Activated gamma-delta T cell (primary cell): ENCODE measurements around the gene HIRA.

Source experiments
- DNase-seq: peaks from one replicate; lab custom pipeline; 2025; lab: John Stamatoyannopoulos, UW

The HIRA gene

DNA sequence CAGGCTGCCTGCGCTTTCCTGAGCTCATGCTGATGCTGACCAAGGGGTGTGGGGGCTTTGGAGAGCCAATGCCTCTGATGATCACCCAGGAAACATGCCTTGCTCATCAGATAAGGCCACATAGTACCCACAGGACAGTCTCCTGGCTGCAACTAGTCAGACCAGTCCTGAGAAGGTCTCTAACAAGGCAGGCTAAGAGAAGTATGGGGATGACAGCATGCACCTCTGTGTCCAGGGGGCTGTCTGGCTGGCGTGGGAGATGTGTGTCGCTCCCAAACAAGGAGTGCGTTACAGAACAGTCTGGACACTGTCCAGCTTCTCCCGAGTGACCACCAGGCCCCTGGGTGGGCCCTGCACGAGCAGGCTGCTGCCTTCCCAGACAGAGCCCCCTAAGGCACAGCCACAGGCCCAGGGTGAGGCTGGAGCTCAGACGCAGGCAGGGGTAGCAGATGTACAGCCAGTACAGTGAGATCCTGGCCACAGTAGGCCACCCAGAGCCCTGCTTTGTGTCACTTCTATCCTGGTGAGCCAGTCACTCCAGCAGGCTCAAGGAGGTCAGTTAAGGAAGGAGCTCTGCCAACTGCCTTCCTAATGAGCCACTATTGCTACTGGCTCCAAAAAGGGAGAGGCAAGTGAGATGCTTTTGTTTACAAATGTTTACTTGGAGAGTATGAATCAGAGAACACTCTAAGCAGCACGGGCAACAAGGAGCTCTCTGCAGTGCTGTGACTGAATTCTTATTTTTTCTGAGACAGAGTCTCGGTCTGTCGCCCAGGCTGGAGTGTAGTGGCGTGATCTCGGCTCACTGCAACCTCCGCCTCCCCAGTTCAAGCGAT is 74.0 kb downstream of the HIRA start:
- DNase-seq, result no peak

DNA sequence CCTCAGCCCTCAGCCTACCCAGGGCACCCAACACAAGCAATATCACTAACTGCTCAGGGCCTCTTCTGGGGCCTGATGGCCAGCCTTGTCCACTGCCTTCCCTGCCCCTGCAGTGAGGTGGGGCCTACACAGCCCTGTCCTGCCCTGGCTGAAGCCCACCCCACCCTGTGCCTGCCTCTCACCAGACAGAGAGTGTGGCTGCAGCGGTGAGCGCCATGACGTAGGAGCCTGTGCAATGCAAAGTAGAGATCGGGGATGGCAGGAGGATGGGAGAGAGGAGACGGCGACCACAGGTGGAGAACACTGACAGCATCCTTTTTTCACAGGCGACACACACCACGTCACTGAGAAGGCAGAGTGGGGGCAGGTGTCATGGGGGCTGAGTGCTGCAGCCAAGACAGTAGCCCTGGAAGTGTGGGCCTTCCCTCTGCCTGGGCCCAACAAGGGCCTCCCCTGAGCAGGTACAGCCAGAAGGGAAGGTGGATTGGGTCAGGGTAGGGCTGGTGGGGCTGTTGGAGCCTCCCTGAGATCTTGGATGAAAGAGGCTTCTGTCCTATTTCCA is 74.7 kb downstream of the HIRA start:
- DNase-seq, result no peak

DNA sequence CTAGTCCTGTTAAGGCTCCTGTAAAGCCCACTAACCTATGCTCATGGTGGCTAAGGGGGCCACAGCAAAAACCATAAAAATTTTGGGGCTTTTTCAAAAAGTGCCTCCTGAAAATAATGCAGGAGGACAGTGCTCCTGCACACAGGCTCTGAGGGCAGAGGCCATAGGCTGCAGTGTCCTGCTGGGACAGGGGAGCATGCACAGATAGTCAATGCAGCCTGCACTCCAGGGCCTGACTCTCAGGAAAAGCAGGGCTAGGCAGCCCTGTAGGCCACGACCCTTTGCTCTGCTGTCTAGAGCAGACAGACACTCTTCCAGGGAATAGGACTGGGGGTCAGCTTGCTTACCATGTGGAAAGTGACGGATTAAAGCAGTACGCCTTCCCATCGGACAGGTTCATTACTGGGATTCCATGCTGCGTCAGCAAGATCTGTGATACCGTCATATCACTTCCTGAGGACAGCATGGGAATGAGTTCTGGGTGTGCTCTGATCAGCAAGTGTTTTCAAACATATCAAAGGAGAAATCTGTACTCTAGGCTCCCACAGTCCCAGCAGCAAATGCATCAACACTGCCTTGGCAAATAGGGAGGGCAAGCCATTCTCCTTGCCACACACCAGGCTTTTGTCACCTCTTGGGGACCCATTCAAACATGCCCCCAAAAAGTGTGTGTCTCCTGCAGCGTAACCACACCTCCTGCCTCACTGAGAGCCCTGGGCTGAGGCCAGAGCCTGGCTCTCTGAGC is 75.9 kb downstream of the HIRA start:
- no peak for DNase-seq

DNA sequence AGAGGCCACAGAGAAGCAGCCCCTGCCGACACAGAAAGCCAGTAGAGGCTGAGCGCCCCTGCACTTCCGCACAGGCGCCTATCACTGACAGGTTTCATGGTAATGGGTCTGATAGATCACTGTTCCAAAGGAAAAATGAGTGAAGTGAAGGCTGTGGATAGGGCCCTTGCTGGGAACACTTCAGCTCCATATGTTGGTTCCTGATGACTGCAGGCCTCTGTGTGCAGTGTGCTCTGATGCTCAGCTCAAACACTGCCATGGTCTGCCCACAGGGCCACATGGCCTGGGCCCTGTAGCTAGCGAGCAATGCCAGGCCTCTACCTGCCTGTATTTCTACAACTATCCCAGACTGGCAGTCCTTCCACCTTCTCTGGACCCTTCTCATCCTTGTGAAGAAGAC is 77.3 kb downstream of the HIRA start:
- no peak for DNase-seq

DNA sequence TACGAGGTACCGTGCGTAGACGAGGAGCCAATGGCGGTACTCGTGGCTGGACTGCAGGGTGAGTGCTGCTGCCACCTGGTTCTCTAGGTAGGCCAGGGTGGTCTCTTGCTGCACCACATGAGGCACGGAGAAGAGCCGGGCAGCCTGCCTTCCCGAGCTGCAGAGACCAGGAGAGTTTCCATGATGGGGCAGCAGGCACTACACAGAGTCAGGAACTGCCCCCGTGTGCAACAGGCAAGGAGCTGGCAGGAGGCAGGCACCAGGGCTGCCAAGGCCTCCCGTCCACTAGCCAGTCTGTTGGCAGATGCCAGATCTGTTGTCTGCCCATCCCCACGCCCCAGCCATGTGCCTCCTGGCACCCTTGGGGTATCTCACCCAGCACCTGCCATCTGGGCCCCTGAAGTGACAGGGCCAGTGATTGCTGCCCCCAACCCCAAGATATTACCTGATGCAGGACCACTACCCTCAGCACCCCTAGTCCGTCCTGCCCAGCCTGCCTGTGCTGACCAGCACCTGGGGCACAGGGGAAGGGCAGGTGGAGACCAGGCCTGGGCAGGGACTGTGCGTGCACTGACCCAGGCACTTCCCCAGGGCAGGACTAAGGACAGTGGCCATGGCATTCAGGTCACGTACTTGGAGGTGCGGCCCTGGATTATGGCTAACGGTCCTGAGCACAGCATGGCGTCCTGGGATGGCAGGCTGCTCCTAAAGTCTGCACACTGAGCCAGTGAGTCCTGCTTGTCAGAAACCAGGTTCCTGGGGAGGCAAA is 78.0 kb downstream of the HIRA start:
- no peak for DNase-seq

DNA sequence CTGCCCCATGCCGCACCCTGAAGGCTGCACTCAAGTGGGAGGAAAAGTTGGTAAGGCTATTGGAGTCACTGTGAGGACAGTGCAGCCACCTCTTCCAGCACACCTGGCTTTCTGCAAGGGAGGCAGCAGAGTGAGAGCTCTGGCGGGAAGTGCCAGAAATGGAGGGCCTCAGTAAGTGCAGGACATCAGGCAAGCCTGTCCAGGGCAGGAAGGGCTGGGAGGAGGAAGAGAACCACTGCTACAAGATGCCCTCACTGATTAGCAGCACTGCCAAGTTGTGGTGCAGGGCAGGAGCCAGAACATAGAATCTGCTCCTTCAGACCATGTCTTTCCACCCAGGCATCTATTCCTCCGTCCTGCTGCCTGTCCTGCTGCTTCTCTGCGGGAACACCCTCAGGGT is 78.8 kb downstream of the HIRA start:
- no peak for DNase-seq

DNA sequence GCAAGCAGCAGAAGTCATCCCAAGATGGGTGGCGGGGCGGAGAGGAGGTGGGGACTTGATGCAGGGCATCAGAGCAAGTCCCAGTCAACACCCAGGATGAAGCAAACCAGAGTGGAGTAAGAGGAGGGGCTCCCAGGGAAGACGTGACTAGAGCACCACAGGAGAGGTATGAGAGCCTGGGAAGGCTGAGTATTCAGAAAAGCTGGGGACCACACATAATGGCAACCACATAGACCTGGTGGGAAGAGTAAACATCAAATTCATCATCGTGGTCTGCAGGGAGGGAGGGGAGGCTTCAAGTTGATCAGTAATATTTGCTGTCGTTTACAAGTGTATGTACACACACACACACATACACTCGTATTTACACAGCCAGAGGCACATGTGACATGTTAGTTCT is 79.3 kb downstream of the HIRA start:
- DNase-seq, result no peak

DNA sequence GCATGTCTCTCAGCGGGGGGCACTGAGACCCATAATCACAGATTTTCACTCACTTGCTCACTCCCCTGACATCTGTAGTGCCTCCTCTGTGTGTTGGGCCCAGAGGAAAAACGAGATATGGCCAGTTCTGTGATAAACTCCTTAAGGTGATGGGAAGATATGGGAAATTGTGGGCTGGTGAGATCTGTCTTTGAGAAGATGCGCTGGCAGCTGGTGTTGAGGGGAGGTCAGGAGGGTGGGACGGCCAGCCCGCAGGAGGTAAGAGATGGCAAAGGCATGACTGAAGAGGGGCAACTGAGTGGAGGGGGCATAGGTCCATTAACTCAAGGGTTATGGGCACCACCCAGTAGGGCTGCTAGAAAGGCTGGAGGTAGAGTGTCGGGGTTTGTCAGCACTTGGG is 79.9 kb downstream of the HIRA start:
- no peak for DNase-seq

DNA sequence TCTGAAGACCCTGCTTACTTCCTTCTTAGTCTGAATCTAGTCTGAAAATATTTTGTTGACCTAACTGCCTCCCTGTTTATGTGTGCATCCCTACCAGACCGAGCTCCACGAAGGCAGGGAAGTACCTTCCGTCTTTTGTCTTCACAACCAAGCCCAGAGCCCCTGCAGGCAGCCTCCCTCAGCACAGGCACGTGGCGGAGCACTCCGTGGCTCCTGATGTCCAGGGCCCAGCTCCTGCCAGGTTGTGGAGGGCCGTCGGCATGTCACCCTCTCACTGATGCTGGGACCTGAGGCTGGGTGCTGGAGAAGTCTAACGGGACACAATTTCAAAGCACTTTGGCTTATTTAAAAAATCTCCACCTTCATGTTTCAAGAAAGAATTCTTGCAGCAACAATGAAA is 80.6 kb downstream of the HIRA start:
- DNase-seq, result no peak

DNA sequence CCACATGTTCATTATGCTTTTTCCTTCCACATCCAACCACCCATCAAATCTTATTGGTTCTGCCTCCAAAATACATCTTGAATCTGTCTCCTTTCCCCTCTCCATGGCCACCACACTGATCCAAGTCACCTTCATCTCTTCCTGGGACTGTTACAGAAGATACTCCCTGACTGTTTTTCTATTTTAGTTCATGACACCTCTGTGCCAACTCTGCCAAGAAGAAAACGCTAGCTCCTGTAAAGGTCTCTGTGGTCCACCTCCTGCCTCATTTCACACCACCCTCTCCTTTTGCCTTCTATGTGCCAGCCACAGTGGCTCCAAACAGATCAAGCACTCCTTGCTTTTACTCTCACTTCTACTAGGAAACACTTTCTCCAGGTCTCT is 81.1 kb downstream of the HIRA start:
- no peak for DNase-seq

DNA sequence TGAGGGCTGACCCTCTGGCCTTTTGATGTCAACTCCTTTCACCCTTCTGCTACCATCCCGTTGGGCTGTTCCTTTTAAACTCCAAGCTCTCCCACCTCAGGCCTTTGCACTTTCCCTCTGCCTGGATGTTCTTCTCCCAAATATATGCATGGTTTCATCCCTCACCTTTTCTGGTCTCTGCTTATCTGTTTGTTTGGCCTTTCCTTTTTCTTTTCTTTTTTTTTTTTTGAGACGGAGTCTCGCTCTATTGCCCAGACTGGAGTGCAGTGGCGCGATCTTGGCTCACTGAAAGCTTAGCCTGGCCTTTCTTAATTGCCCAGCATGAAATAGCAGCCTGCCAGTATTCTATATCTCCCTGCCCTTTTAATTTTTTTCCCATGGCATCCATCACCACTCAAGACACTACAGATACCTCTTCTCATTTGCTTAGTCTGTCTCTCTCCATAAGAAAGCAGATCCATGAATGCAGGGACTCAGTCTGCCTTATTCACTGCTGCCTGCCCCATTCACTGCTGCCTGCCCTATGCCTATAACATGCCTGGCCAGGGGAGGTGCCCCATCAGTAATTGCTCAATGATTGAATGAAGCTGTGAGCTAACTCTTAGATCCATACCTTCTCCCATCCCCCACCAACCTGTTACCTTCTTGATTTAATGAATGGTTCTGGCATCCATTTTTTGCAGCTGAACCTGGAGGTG is 81.6 kb downstream of the HIRA start:
- DNase-seq, result no peak

DNA sequence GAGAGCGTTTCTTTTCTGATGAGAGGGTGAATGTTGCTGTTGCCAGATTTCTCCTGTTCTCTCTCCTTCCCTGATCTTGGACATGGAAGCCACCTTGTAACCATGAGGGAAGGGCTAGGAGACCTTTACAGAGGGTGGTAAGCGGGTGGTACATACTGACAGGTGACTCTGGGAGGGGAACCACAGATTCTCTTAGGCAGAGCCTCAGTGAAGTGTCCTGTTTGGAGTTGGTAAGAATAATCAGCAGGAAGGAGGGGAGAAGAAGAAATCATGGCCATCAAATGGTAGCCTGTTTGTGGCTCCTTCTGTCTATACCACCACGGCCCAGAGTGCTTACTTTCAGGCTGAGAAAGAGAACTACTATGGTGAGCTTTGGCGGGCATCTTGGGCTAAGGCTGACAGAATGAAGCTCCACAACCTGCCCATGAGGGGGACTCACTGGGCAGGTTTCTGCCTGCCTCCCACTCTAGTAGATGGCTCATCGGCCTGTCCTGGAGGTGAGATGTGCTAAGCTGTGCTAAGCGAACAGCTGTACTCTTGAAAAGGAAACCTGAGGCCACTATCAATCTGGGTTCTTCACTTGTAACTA is 84.8 kb downstream of the HIRA start:
- DNase-seq, result no peak

DNA sequence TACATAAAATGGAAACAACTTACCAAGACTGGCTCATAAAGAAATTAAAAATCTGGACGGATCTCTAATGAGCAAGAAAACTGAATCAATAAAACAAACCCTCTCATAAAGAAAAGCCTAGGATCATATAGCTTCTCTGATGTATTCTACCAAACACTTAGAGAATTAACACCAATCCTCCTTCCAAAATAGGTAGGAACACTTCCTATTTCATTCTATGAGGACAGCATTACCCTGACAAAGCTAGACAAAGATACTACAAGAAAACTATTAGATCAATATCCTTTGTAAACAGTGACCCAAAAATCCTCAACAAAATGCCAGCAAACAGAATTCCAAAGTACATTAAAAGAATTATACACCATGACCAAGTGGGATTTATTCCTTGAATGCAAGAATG is 87.1 kb downstream of the HIRA start:
- no peak for DNase-seq

DNA sequence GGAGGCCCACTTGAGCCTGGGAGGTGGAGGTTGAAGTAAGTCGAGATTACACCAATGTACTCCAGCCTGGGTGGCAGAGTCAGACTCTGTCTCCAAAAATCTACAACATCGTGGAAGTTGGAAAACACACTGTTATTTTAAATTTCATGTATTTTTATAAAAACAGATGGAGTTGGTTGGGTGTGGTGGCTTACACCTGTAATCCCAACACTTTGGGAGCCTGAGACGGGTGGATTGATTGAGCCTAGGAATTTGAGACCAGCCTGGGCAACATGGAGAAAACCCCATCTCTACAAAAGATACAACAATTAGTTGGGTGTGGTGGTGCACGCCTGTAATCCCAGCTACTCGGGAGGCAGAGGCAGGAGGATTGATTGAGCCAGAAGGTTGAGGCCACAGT is 88.1 kb downstream of the HIRA start:
- DNase-seq, result no peak

DNA sequence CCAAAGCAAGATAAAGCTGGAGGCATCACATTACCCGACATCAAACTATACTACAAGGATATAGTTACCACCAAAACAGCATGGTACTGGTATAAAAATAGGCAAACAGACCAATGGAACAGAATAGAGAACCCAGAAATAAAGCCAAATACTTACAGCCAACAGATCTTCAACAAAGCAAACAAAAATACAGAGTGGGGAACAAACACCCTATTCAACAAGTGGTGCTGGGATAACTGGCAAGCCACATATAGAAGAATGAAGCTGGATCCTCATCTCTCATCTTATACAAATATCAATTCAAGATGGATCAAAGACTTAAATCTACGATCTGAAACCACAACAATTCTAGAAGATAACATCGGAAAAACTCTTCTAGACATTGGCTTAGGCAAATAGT is 90.0 kb downstream of the HIRA start:
- DNase-seq, result no peak

DNA sequence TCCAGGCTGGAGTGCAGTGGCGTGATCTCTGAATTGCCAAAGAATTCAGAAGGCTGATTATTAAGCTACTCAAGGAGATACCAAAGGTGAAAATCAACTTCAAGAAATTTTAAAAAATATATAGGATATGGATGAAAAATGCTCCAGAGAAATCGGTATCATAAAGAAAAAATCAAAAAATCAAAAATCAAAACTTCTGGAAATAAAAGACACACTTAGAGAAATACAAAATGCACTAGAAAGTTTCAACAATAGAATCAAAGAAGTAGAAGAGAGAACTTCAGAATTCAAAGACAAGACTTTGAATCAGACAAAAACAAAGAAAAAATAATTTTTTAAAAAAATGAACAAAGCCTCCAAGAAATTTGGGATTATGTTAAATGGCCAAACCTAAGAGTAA is 94.4 kb downstream of the HIRA start:
- DNase-seq, result no peak

DNA sequence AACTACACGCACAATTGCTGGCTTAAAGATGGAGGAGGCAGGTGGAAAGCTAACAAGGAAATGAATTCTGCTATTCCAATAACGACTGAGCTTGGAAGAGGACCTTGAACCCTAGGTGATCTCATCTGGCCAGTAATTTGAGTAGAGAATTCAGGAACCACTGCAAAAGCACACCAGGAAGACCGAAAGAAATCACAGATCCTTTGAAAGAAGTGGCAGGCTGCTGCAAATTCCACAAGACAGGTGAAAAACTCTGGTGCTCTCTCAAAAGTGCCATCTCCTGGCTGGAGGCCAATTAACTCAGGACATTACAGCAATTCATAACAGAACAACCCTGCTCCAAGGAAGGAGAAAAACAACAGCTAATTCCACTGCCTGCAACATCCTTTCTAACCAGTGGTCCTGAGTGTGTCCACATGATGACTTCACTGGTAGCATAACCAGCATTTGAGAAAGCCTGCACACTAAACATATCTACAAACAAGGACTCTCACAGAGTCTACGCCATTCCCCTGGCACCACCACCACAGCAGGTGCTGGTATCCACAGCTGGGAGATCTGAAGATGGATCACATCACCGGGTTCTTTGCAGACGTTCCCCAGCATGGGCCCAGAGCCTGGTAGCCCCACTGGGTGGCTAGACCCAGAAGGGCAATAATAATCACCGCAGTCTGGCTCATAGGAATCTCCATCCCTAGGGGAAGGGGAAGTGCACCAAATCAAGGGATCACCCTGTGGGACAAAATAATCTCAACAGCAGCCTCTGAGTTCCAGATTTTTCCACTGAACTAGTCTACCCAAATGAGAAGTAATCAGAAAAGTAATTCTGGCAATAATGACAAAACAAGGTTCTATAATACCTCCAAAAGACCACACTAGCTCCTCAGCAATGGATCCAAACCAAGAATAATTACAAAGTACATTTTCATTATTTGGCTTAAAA is 95.1 kb downstream of the HIRA start:
- DNase-seq, result no peak

DNA sequence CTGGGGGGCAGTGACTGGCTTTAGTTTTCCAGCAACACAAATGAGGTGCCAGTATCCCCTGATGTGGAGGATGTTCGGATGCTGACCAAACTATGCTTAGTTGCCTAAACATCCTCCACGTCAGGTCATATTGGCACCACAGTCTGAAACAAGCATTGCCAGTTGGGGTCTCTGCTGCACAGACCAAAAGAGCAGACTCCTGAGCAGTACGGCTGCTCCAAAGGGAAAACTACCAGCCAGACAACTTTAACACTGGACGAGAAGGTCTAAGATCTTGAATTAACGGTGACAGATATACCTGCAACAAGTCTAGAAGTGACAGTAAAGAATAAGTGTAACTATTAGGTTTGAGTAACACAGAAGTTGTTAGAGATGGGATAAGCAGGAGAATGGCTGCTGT is 99.6 kb downstream of the HIRA start:
- no peak for DNase-seq

DNA sequence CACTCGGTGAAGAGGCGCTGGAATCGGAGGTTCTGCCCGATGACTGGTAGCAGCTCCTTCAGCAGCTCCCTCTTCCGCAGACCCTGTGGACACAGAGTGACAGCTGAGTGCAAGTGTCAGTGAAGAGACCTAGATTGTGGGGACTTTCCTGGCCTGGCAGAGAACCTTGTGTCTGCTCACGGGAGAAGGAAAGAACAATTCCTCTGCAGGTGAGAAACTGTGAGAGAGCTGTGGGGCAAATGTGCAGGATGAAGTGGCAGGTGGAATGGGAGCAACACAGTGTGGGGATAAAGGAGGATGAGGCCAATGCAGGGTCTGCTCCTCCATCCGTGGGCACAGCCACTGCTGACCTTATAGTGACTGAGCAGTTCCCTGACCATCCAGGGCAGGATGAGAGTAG is 100.1 kb downstream of the HIRA start:
- no peak for DNase-seq

DNA sequence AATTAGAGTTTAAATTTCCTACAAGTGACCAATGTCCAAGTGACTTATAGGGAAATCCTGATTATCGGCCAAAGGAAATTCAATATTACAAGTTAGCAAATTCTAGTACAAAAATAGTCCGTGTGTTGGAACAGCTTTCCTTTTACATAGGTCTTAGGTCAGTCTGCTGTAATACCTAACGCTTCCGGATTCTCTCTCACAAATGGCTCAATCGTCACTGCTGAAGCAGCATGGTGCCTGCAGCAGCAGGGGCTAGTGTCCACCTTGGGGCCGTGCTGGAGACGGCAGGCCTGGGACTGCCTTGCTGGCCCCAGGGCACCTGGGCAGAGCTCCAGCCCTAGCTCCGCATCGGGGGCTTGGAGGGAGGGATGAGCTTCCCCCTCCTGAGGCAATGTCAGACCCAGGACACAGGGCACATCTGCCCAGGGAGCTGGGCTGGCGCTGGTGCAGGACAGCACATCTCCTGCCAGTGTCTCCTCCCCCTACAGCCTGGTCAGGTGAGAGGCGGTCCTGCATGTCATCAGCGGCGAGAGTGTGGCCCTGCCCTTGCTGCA is 100.6 kb downstream of the HIRA start:
- DNase-seq, result no peak
